HG03039 (cell line): Measurements from ENCODE around the gene PCDH12.

Experiments used
- ATAC-seq: cut with Tn5 transposase; IDR thresholded peaks from one replicate; pipeline ENCODE4 v1.9.1; 2021; ENCODE audit warnings: mild to moderate bottlenecking, moderate library complexity; ENCODE audit not compliant: unreplicated experiment

Gene PCDH12

GRCh38 chr5:141910271-141910673, 47.7 kb downstream of the PCDH12 start:
- no peak for ATAC-seq

DNA sequence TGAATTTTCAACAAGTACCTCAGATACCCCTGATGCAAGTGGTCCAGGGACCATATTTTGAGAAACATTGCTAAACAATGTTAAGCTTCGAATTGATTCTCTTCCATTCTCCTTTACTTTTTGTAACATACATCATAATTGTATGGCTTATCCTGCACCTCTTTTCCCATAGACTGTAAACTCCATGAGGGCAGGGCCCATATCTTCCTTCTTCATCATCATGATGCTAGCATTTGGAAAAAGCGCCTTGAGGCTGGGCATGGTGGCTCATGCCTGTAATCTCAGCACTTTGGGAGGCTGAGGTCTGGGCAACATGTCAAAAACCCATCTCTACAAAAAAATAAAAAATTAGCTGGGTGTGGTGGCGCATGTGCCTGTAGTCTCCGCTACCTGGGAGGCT, 48.8 kb downstream of the PCDH12 start:
- no peak for ATAC-seq

GRCh38 chr5:141908796-141909195, 49.2 kb downstream of the PCDH12 start:
- ATAC-seq, result no peak

GRCh38 chr5:141906972-141907371, 51.0 kb downstream of the PCDH12 start:
- ATAC-seq, result no peak

- ATAC-seq, result no peak
These were observed 51.5 kb downstream of the PCDH12 start for GRCh38 chr5:141906517-141906916.

DNA sequence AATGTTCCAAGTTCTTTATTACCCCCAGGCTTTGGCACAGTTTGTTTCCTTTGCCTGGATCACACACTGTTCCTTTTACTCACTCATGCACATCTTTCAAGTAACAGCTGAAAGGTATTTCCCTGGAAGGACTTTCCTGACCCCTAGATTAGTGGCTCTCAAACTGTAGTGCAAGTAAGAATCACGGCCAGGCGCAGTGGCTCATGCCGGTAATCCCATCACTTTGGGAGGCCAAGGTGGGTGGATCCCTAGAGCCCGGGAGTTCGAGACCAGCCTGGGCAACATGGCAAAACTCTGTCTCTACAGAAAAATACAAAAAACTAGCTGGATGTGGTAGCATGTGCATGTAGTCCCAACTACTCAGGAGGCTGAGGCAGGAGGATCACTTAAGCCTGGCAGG, 53.5 kb downstream of the PCDH12 start:
- no peak for ATAC-seq

DNA sequence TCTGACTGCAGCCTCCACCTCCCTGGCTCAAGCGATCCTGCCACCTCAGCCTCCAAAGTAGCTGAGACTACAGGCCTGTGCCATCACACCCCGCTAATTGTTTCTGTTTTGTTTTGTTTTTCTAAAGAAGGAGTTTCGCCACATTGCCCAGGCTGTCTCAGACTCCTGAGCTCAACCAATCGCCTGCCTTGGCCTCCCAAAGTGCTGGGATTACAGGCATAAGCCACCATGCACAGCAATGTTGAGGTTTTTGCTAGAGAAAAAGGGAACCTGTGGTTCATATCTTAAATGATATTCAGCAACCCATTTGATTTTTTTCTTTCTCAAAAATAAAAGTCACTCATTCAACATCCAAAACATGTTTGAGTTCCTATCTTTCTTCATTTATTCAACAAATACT, 54.7 kb downstream of the PCDH12 start:
- ATAC-seq, result no peak

GRCh38 chr5:141902015-141902814, 55.8 kb downstream of the PCDH12 start:
- no peak for ATAC-seq

DNA sequence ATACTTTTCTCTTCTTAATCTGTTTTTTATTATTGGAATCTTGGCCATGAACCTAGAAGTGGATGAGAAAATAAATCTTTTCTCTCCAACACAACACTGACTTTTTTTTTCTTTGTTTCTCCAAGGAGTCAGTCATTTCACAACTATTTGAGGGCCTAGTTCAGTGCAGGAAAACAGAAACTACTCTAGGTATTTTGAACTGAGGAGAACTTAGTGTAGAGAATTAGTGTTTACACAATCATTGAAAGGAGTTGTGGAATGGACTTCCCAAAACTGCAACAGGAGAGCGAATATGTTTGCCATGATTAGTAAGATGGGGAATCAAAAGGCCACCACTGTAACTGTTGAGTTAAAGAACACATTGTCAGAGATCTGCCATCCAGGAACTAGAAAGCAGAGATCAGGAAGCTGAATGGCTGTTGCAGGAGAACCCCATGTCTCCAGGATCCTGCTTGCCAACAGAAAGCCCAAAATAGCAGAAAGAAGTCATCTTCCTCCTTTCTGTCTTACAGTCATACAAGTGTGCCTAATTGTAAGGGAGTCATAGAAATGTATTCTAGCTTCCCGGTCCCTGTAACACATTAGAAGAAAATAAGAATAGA, 59.5 kb downstream of the PCDH12 start:
- ATAC-seq, result no peak

GRCh38 chr5:141897425-141897824, 60.6 kb downstream of the PCDH12 start:
- no peak for ATAC-seq
